NCI-H2227 (cell line): ENCODE results near the gene CPEB3.
"Not testable (repeated sequence)": the region's sequence is repeated elsewhere in the genome, so short reads cannot be mapped to it uniquely, and the experiment has no call there.

Experiments
- DNase-seq: peaks from one replicate; lab custom pipeline; 2025; ENCODE audit not compliant: unreplicated experiment; lab: John Stamatoyannopoulos, UW

CPEB3 gene

DNA sequence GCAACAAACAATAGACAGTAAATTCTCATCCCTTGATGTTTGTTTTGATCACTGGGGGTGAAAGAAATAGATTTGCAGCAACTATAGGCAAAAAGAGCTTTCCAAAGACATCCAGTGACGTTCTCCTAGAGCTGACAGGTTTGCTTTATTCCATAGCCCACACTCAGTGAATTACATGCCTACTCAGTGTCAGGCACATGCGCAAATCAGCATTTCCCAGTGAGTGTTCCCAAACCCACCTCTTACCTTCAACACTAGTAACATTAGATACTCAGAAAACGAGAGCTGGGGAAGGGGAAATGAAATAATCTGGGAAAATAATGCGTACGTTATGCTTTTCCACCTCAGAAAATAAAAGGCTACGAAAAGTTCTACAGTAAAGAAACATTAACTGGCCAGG lies 144.1 kb downstream of the CPEB3 start:
- no peak for DNase-seq

DNA sequence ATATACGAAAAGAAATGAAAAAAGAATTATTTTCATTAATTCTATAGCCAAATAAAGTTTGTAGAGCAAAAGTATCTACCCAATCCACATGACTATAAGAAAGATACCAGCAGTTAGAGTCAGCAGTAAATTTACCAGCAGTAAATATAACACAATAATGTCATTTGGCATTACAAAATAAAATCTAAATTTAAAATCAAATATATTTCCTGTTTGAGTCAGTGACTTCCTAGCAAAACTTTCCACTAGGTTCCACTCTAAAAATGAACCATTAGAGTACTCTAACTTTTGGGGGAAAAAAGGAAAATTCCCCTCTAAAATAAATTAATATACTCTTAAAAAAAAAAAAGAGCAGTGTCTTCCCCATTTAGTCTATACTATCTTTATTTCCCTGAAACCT lies 144.8 kb downstream of the CPEB3 start:
- DNase-seq, result no peak

- no peak for DNase-seq
Observed at GRCh38 chr10:92142949-92143348, 147.9 kb downstream of the CPEB3 start.

DNA sequence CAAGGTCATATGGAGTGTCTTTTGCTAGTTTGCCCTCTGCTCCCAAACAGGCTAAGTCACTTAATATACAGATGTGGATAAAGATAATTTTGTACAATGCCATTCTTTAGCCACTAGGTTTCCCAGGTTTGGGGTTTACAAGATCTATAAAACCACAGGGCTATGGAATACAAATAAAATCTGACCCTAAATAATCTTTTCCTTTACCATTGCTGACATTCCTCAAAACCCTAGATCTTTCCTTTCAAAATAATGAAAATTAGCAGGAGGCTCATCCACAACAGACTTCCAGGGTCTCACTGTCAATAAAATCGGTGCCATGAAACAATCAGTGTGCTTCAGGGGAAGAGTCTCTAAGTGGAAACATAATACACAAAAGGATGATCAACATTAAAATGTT lies 148.4 kb downstream of the CPEB3 start:
- no peak for DNase-seq

- DNase-seq, result not testable (repeated sequence)
Observed at GRCh38 chr10:92141147-92141546, 149.7 kb downstream of the CPEB3 start.

GRCh38 chr10:92134049-92134448 lies 156.8 kb downstream of the CPEB3 start:
- not testable (repeated sequence) for DNase-seq

DNA sequence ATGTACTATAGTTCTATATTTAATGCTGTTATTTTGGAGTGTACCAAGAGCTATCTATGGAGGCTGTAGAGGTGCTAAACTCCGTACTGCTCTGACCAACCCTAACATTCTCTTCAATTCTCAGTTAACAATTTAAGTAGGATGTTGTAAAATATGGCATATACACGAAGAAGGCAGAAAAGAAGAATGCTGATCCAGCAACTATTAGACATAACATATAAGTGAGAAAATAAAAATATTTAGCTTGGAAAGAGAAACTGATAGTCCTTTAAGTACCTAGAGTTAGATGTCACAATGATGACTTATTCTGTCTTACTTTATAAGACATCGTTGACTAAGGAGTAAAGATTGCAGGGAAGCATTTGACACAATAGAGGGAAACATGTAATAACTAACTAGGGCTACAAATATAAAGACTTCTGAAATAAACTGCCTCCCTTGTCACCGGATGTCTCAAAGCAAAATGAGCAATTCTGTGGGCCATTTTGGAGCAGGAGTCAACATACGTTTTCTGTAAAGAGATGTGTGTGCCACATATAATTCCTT lies 159.5 kb downstream of the CPEB3 start:
- DNase-seq, result no peak

DNA sequence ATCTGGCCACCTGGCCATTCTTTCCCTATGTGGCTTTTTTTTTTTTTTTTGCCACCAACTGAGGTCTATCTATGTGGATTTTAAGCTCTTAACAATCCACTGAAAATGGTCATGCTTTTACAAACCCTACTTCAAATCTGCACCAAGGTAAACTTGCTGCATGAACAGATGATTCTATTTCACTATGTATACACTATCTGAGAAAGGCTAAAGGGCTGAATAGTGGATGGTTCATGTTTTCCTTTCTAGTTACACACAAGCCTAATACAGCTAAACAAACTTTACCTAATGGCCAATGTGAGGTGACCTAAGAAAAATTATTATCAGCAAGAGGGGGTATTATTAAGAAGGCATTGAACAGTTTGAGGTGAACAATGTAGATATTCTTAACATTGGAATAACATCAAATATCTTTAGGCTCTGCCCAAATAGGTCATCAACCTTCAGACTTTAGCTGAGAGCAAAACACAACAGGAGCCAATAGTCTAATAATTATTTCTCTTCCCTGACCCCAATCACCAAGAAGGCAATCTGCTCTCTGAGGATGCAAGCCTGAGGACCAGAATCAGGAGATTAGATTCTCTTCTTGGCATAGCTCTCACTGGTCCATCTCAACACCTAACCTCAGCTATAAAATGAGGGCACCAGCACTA lies 160.1 kb downstream of the CPEB3 start:
- DNase-seq, result no peak

GRCh38 chr10:92126100-92126650 lies 164.7 kb downstream of the CPEB3 start:
- no peak for DNase-seq

DNA sequence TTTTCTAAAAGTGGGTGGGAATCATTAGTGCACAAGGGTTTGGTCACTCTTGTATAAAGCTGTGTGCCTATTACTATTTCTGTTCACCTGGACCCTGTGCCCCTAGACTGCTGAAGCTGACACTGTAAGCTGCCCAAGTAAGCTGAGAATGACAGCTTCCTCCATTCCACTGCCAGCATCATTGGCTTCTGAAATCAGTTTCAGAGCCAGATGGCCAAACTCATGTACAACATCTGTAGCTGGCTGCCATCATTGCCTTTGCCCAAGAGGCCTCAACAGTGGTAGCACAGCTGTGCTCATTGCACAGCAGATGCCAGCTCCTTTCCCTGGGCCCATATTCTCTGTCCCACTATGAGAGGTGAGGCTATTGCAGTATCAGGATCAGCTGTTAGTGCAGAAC lies 165.7 kb downstream of the CPEB3 start:
- DNase-seq, result no peak

DNA sequence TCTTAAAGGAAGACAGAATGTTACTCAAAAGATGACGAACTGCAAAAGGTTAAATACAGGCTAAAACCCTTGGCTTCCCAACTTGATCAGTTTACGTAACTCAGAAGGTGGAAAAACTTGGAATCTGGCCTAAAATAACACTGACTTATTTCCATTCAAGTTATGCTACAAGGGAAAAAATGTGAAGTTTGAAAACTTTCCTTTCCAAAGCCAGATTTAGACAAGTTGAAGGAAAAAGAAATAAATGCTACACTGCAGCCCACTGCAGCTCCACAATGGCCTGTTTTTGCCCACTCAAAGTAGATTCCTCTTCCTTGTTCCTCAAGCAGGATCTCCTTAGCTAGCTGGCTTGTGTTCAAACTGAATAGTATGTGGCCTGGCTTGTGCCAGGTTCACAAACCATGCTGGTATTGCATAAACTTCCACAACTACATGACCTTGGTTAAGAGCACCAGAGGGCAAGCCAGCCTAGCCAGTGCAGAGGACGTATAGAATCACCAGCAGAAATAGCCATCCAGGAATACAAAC lies 166.2 kb downstream of the CPEB3 start:
- DNase-seq, result no peak

DNA sequence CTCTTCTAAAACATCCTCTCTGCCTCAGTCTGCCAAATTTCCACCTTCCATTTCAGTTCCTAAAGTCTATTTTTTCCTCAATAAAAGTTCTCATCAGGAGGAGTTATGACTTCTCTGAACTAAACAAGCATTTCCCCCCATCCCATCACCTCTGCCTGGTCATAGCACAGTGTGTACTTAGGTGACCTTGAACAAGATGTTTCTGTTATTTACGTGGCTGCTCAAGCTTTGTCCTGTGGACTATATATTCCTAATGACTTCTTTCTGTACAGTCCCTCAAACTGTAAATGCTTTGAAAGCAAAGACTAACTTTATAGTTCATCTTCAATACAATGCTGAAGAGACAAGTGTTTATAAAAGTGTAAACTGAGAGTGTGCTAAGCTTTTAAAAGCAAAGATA lies 166.9 kb downstream of the CPEB3 start:
- DNase-seq, result no peak

DNA sequence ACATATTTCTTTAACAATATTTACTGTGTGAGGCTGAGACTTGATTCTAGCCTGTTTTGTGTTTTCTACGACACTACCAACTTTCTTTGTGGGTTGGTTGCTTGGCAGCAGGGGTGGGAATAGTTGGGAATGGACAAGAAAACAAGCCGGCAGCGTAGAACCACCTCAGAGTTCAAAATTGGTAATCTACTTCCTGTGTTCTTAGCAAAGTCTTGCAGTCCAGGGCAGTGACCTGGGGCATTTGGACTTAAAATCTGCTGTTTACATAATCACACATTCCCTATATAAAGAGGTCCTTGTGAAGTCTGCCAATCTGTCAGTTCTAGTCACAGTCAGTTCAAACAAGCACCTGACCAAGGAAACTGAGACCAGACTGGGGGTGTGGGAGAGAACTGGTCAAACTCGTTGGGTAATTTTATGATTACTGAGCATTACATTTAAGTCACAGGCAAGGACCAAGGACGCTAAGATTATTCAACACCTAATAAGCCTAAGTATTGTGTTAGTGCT lies 167.9 kb downstream of the CPEB3 start:
- no peak for DNase-seq

DNA sequence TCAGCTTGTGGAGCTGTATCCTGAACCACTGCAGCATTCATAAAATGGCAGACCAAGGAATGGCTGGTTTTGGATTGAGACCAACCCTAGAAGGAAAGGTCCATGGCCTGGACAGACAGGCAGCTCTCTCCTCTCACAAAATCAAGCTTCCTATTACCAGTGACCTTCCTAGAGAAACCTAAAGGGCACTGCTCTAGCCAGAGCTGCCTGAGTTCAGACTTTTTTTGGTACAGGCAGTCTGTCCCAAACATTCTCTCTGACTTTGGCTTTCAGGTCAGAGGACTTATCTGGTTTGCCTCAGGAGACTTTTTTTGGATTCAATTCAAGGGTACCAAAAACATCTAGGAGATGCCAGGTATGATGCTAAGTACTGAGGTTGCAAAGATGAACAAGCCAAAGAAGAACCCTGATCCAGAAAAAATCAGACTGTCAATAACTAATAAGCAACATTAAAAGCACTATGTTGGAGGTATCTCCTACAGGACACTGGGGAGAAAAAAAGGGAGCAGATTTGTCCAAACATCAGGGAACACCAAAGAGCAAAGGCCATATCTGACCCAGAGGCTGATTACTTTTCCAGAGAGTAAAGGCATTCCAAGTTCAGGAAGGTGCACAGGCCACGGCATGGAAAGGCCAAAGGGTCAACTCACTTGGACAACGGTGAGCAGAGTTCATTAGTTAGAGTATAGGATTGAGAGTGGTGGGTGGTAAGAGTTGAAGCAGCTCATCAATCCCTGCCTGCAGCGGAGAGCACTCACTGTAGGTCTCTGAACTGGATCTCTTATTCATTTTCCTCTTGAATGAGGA lies 169.0 kb downstream of the CPEB3 start:
- DNase-seq, result no peak

- no peak for DNase-seq
Observed at GRCh38 chr10:92119340-92119739, 171.5 kb downstream of the CPEB3 start.

DNA sequence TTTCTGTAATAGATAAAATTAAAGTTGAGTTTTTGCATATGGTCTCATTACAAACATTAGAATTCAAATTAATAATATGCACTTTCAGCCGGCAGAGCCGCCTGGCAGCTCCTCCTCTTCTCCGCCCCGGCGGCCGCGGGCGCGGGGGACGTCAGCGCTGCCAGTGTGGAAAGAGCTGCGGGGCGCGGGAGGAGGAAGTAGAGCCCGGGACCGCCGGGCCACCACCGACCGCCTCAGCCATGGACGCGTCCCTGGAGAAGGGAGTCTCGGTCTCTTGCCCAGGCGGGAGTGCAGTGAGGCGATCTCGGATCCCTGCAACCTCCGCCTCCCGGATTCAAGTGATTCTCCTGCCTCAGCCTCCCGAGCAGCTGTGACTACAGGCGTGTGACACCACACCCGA lies 176.0 kb downstream of the CPEB3 start:
- DNase-seq, result not testable (repeated sequence)

DNA sequence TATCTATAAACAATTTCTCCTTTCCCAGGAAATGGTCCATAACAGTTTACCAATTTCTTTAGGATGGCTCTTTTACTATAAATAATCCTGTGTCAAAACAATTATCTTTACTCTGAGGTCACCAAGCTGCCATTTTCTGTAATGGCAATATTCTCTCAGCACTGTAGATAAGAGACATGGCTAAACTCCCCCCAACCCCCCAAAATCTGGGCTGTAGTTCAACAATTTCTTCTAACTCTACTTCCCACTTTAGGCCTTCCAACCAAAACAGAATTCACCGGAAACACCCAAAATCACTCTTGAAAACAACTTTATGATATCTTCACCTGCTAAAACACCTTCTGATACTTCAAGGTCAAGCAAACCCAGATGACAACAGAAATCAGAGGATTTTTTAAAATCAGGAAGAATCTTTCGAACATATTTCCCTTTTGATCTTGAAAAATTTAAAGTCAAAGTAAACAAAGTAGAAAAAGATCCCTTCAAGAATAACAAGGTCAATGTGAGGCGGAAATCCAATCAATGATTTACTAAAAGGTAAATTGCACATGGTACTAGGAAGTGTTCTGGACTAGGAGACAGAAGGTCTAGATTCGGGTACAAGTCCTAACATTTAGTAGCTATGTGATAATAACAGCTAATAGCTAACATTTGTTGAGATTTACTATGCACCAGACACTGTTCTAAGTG lies 176.8 kb downstream of the CPEB3 start:
- DNase-seq, result no peak

DNA sequence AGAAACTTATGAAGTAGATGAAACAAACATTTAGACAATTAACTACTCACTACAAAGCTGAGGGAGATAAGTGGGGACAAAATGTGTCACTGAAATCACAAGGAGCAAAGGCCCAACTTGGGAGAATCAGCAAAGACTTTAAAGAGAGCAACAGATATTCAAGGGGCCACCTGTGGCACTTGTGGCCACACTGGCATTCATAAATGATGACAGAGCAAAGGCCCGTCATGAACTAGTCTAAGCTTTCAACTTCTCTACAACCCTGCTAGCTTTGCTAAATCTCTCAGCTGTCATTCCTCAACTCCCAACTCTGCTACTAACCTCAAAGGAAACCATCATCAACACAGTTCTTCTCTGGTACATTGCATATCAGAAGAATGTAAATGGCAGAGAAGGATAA lies 178.4 kb downstream of the CPEB3 start:
- DNase-seq, result no peak

GRCh38 chr10:92111336-92111939 lies 179.4 kb downstream of the CPEB3 start:
- DNase-seq, result no peak

DNA sequence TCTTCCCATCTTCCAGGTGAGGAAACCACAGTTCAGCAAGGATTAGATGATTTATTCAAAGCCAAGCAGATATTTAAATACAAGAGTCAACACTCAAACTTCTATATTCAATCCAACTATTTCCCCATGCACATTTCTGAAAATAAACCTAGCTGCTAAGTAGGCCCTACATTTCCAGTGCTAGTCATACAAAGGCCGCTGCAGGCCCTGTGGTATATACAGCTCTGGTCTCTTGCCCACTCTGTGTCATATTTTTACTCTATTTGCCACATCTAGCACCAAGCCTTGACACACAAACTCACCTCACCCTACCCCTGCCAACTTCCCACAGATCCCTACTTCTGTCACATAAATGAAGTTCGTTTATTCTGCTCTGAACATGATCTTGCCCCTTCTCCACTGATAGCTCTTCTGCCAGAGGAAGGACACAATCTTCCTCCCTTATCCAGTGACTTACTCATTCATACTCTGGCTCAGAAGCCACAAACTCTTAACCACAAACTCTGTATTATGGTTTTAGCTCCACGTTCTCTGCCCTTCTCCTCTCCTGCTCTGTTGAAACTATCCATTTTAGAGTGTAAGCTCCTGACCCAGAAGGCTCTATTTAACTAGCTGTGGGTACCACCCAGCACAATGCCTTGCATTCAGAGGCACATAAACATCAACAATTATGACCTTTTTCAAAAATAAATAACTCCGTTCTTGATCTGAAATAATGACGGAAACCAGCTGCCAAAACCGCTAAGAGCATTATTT lies 180.7 kb downstream of the CPEB3 start:
- DNase-seq, result no peak
